Loucy (cell line): ENCODE results near the gene IGFBP1.

Experiments used
- CTCF ChIP-seq: fragments of 200-600 bp; sonication (generic); conservative IDR thresholded peaks from 2 replicates; pipeline ENCODE4 v1.5.1; 2014; ENCODE audit warnings: mild to moderate bottlenecking, antibody characterized with exemption, low read length
- EZH2phosphoT487 ChIP-seq: fragments of 200-600 bp; IDR thresholded peaks from 2 replicates; pipeline ENCODE4 v1.6.1; 2018; ENCODE audit warnings: antibody characterized with exemption, mild to moderate bottlenecking, moderate library complexity, borderline replicate concordance

DNA sequence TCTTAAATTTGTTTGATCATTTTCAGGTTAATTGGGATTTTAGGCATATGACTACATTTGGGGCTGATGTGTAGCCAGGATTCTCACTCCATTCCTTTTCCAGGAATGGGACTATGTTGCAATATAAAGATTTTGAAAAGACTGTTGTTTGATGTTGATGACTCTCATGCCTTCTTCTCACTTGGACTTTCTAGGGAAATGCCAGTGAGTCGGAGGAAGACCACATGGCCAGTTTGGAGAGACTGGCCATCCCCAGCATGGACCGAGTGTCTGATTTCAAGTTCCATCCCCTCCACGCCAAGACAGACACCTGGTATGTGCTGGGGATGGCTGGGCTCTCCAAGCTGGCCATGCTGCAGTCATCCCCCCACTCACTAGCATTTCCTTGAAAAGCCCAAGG, 27.3 kb downstream of the IGFBP1 start:
- TF ChIP-seq EZH2phosphoT487 (no peak), CTCF (no peak)
